Psoas muscle (tissue), 8 donors: ENCODE results near the gene C1QC. TPM values are rescaled to one million over a fixed set of nuclear protein-coding genes. Genes with fewer than 3 reads are reported as not detected.

Source experiments
- ATAC-seq, 4 donors: fragments of 200-7000 bp; cut with Tn5 transposase; one replicate each; pipeline ENCODE4 v1.9.1; 2020; ENCODE audit warnings: moderate library complexity in 3 of 4, mild to moderate bottlenecking in 2 of 4
- DNase-seq, 2 donors: peaks; one replicate each; pipeline ENCODE4 v3.0.0-alpha.2; 2020
- H3K27ac ChIP-seq: fragments of 200-600 bp; one replicate; pipeline ENCODE4 v1.8.0; 2022
- H3K27me3 ChIP-seq, 3 donors: fragments of 200-600 bp in 1 of 3; one replicate each; pipeline versions ENCODE4 v1.6.1 to v1.8.0; 2013 to 2022; ENCODE audit warnings: low read length in 2 of 3, mild to moderate bottlenecking in 2 of 3, moderate library complexity in 1 of 3; ENCODE audit not compliant: insufficient read depth in 3 of 3
- H3K36me3 ChIP-seq, 2 donors: fragments of 200-600 bp in 1 of 2; one replicate each; pipeline versions ENCODE4 v1.6.1 to v1.8.0; 2013 to 2022; ENCODE audit warnings: low read depth in 1 of 2, mild to moderate bottlenecking in 1 of 2, moderate library complexity in 1 of 2; ENCODE audit not compliant: insufficient read depth in 1 of 2
- H3K4me1 ChIP-seq: fragments of 200-600 bp; one replicate; pipeline ENCODE4 v1.8.0; 2022
- H3K4me3 ChIP-seq: fragments of 200-600 bp; one replicate; pipeline ENCODE4 v1.8.0; 2022; ENCODE audit warnings: mild to moderate bottlenecking
- H3K9me3 ChIP-seq: fragments of 200-600 bp; one replicate; pipeline ENCODE4 v1.8.0; 2022
- CTCF ChIP-seq: fragments of 200-600 bp; IDR thresholded peaks from one replicate; pipeline ENCODE4 v1.8.0; 2022; ENCODE audit warnings: antibody characterized with exemption
- WGBS, 3 donors: extraction: QIAGEN DNeasy Blood & Tissue Kit; methylation state at CpG; one replicate each; pipeline versions ENCODE4 v1.1.6 to v1.1.7; 2013; 5-methylcytosine and 5-hydroxymethylcytosine counted together
- intact Hi-C, 2 donors: fragments of 100-400 bp; cut with DNase I; formaldehyde crosslinking; loops; one replicate each; pipeline versions ENCODE4 v1.11.0 to v1.14.2; 2022
- polyA plus RNA-seq, 3 donors: library from polyadenylated mRNA; stranded (reverse); fragments of 200-250 nt; gene quantifications; one replicate each; pipeline ENCODE4 v1.2.3, GENCODE V29; 2013
- total RNA-seq, 4 donors: library from RNA; stranded (reverse); fragmentation: NEBNext Ultra II Directional in 2 of 4; extraction: Animal tissue kit (Norgen Biotek cat#: 25700) in 2 of 4; gene quantifications; one replicate each; pipeline versions ENCODE4 v1.2.1 to v1.2.4, GENCODE V29; 2021 to 2023
- donor health status: healthy with polysubstance abuse.
- donor health status: DM: no; HTN: no; CAD: no; lungs with moderate emphysema.
- donor health status: Bipolar disorder and iron deficiency.
- donor health status: healthy.
- donor health status: DM: yes; HTN: yes; CAD: no.
- donor health status: DM: no; HTN: no; CAD: no.
- donor health status: DM: no; HTN: no; CAD: no.
- donor health status: DM: yes; HTN: yes; CAD: no.

Gene C1QC
- total and polyA plus RNA-seq, 7 donors: 8.7 to 39.1 (median 24.2) TPM

- Histone ChIP-seq H3K9me3 (no peaks in the 10 kb centered on the region), H3K27me3 (peaks cover 0 to 65% (median 7%) of the 10 kb centered on the region in 3 donors), H3K27ac (no peak overlapping the region), H3K4me3 (no peak overlapping the region), H3K4me1 (no peaks in the 10 kb centered on the region), H3K36me3 (no peaks in the 10 kb centered on the region)
- no peak for ATAC-seq
- 72 to 86% (median 73%) methylated on average over 8 of the region's 8 CpGs for WGBS, 3 donors
- no peak for TF ChIP-seq CTCF
- DNase-seq: peak in 1 of 2 donors; percentile 20
- intact Hi-C loops: no loop called here
Measured at GRCh38 chr1:22597996-22598395, 45.4 kb upstream of the C1QC start.

- Histone ChIP-seq H3K36me3 (no peaks in the 10 kb centered on the region), H3K27me3 (peaks cover 0 to 66% (median 7%) of the 10 kb centered on the region in 3 donors), H3K27ac (no peak overlapping the region), H3K9me3 (no peaks in the 10 kb centered on the region), H3K4me1 (no peaks in the 10 kb centered on the region), H3K4me3 (no peak overlapping the region)
- TF ChIP-seq CTCF: no peak
- 68 to 79% (median 70%) methylated on average over 24 of the region's 24 CpGs for WGBS, 3 donors
- ATAC-seq (no peak), DNase-seq (peak in 1 of 2 donors; percentile 44)
- intact Hi-C loops: no loop called here
Measured at GRCh38 chr1:22598736-22599135, 44.7 kb upstream of the C1QC start.

- H3K9me3 ChIP-seq: no peaks in the 10 kb centered on the region
- peak in 3 of 4 donors; percentile 36 to 61 (median 59) for ATAC-seq
- intact Hi-C loops: no loop called here
- no peak overlapping the region for H3K27ac ChIP-seq
- H3K4me3 ChIP-seq: no peak overlapping the region
- H3K36me3 ChIP-seq: no peaks in the 10 kb centered on the region
- TF ChIP-seq CTCF: no peak
- H3K4me1 ChIP-seq: no peaks in the 10 kb centered on the region
- 36 to 45% (median 37%) methylated on average over 19 to 22 of the region's 22 CpGs for WGBS, 3 donors
- peak in 1 of 2 donors; percentile 50 for DNase-seq
- peaks cover 0 to 67% (median 13%) of the 10 kb centered on the region in 3 donors for H3K27me3 ChIP-seq
Measured at GRCh38 chr1:22600071-22600816, 43.2 kb upstream of the C1QC start.

- intact Hi-C loops: no loop called here
- Histone ChIP-seq H3K36me3 (no peaks in the 10 kb centered on the region), H3K4me3 (no peak overlapping the region), H3K27ac (no peak overlapping the region), H3K27me3 (peaks cover 0 to 71% (median 12%) of the 10 kb centered on the region in 3 donors), H3K4me1 (no peaks in the 10 kb centered on the region), H3K9me3 (no peaks in the 10 kb centered on the region)
- no peak for TF ChIP-seq CTCF
- ATAC-seq (no peak), DNase-seq (peak in 1 of 2 donors; percentile 38)
- 73 to 78% (median 77%) methylated on average over 37 to 39 of the region's 39 CpGs for WGBS, 3 donors
Measured at GRCh38 chr1:22600817-22601605, 42.4 kb upstream of the C1QC start.
